HEK293 (cell line): ENCODE measurements around the gene RTBDN.

Source experiments
- CTCF ChIA-PET: fragments of 350-600 bp; formaldehyde crosslinking; extraction: SDS; loops from one replicate; lab custom pipeline; 2021; ENCODE audit warnings: antibody characterized with exemption; lab: Yijun Ruan, JAX
- POLR2A ChIA-PET: fragments of 300-600 bp; formaldehyde crosslinking; extraction: SDS; loops from one replicate; lab custom pipeline; 2020; ENCODE audit warnings: antibody characterized with exemption, inconsistent platforms; lab: Yijun Ruan, JAX
- H3K27ac ChIP-seq: fragments of 200-500 bp; sonication (Bioruptor generic); 2 replicates; pipeline ENCODE4 v1.5.1; 2014; ENCODE audit warnings: low read depth, low read length, control low read depth, inconsistent platforms; ENCODE audit errors: extremely low read depth
- H3K36me3 ChIP-seq, 2 experiments: fragments of 200-500 bp in 1 of 2; sonication (Bioruptor generic) in 1 of 2; 1 replicate in 1 of 2; 2 replicates in 1 of 2; pipeline ENCODE4 v1.5.1; 2014 to 2017; ENCODE audit warnings: inconsistent platforms in 2 of 2, low read length in 2 of 2; ENCODE audit not compliant: control insufficient read depth in 2 of 2, insufficient read depth in 1 of 2
- H3K4me1 ChIP-seq: fragments of 200-500 bp; sonication (Bioruptor generic); 2 replicates; pipeline ENCODE4 v1.5.1; 2014; ENCODE audit warnings: mild to moderate bottlenecking, low read length, inconsistent platforms; ENCODE audit not compliant: control insufficient read depth, insufficient read depth
- H3K4me3 ChIP-seq: 2 replicates; pipeline ENCODE4 v1.5.1; 2011; ENCODE audit warnings: low read depth, mild to moderate bottlenecking, control low read depth, low read length, moderate library complexity
- H3K9me3 ChIP-seq: fragments of 200-500 bp; sonication (Bioruptor generic); 2 replicates; pipeline ENCODE4 v1.5.1; 2014; ENCODE audit warnings: low read depth, low read length, inconsistent platforms; ENCODE audit not compliant: control insufficient read depth, insufficient read depth
- GLIS2 ChIP-seq: fragments of 450-650 bp; formaldehyde crosslinking; IDR thresholded peaks from 2 replicates; pipeline ENCODE4 v1.5.1; 2016; ENCODE audit warnings: missing biosample characterization, missing genetic modification characterization
- KLF16 ChIP-seq: fragments of 450-650 bp; formaldehyde crosslinking; IDR thresholded peaks from 2 replicates; pipeline ENCODE4 v1.5.1; 2017; ENCODE audit warnings: missing biosample characterization, missing genetic modification characterization
- KLF7 ChIP-seq: fragments of 450-650 bp; formaldehyde crosslinking; IDR thresholded peaks from 2 replicates; pipeline ENCODE4 v1.5.1; 2016; ENCODE audit warnings: missing biosample characterization, missing genetic modification characterization, borderline replicate concordance
- KLF9 ChIP-seq: fragments of 450-650 bp; formaldehyde crosslinking; IDR thresholded peaks from 2 replicates; pipeline ENCODE4 v1.5.1; 2016; ENCODE audit warnings: missing biosample characterization, missing genetic modification characterization, low read depth
- MYNN ChIP-seq: fragments of 450-650 bp; formaldehyde crosslinking; IDR thresholded peaks from 2 replicates; pipeline ENCODE4 v1.5.1; 2016; ENCODE audit warnings: missing biosample characterization, missing genetic modification characterization, borderline replicate concordance
- PATZ1 ChIP-seq: fragments of 450-650 bp; formaldehyde crosslinking; IDR thresholded peaks from 2 replicates; pipeline ENCODE4 v1.5.1; 2016; ENCODE audit warnings: missing biosample characterization, missing genetic modification characterization
- SALL2 ChIP-seq: fragments of 450-650 bp; formaldehyde crosslinking; IDR thresholded peaks from 2 replicates; pipeline ENCODE4 v1.5.0; 2017; ENCODE audit warnings: missing biosample characterization, mild to moderate bottlenecking, missing genetic modification characterization, borderline replicate concordance
- SCRT1 ChIP-seq: fragments of 450-650 bp; formaldehyde crosslinking; IDR thresholded peaks from 2 replicates; pipeline ENCODE4 v1.5.1; 2016; ENCODE audit warnings: missing biosample characterization, missing genetic modification characterization, borderline replicate concordance
- TRIM28 ChIP-seq: IDR thresholded peaks from 2 replicates; pipeline ENCODE4 v1.6.1; 2011; ENCODE audit warnings: low read length, control low read depth, borderline replicate concordance
- ZNF140 ChIP-seq: fragments of 450-650 bp; formaldehyde crosslinking; IDR thresholded peaks from 2 replicates; pipeline ENCODE4 v1.5.1; 2016; ENCODE audit warnings: missing biosample characterization, missing genetic modification characterization
- ZNF155 ChIP-seq: fragments of 450-650 bp; formaldehyde crosslinking; IDR thresholded peaks from 2 replicates; pipeline ENCODE4 v1.5.1; 2016; ENCODE audit warnings: missing biosample characterization, missing genetic modification characterization
- ZNF19 ChIP-seq: fragments of 450-650 bp; formaldehyde crosslinking; IDR thresholded peaks from 2 replicates; pipeline ENCODE4; 2016; ENCODE audit warnings: missing biosample characterization, missing genetic modification characterization, low read depth
- ZNF223 ChIP-seq: fragments of 450-650 bp; formaldehyde crosslinking; IDR thresholded peaks from 2 replicates; pipeline ENCODE4 v1.5.1; 2016; ENCODE audit warnings: missing biosample characterization, missing genetic modification characterization
- ZNF585B ChIP-seq: fragments of 450-650 bp; formaldehyde crosslinking; IDR thresholded peaks from 2 replicates; pipeline ENCODE4 v1.5.1; 2016; ENCODE audit warnings: missing biosample characterization, missing genetic modification characterization
- ZNF600 ChIP-seq: fragments of 450-650 bp; formaldehyde crosslinking; IDR thresholded peaks from 2 replicates; pipeline ENCODE4 v1.5.1; 2016; ENCODE audit warnings: missing biosample characterization, missing genetic modification characterization
- ZSCAN30 ChIP-seq: fragments of 450-650 bp; IDR thresholded peaks from 2 replicates; pipeline ENCODE4 v1.5.1; 2018; ENCODE audit warnings: missing biosample characterization, mild to moderate bottlenecking, missing genetic modification characterization, moderate library complexity
- TF ChIP-seq, protein P1 (sequence below): fragments of 450-650 bp; formaldehyde crosslinking; IDR thresholded peaks from 2 replicates; pipeline ENCODE4 v1.5.1; 2016; ENCODE audit warnings: missing biosample characterization, missing genetic modification characterization
- TF ChIP-seq, protein P2 (sequence below): fragments of 450-650 bp; formaldehyde crosslinking; IDR thresholded peaks from 2 replicates; pipeline ENCODE4 v1.5.1; 2017; ENCODE audit warnings: missing biosample characterization, missing genetic modification characterization
- TF ChIP-seq, protein P3 (sequence below): fragments of 450-650 bp; formaldehyde crosslinking; IDR thresholded peaks from 2 replicates; pipeline ENCODE4 v1.5.1; 2016; ENCODE audit warnings: missing biosample characterization, missing genetic modification characterization, borderline replicate concordance
- TF ChIP-seq, protein P4 (sequence below): fragments of 450-650 bp; IDR thresholded peaks from 2 replicates; pipeline ENCODE4 v1.5.1; 2018; ENCODE audit warnings: missing biosample characterization, missing genetic modification characterization
- TF ChIP-seq, protein P5 (sequence below): fragments of 450-650 bp; formaldehyde crosslinking; IDR thresholded peaks from 2 replicates; pipeline ENCODE4 v1.5.1; 2016; ENCODE audit warnings: missing biosample characterization, missing genetic modification characterization

RTBDN gene

DNA sequence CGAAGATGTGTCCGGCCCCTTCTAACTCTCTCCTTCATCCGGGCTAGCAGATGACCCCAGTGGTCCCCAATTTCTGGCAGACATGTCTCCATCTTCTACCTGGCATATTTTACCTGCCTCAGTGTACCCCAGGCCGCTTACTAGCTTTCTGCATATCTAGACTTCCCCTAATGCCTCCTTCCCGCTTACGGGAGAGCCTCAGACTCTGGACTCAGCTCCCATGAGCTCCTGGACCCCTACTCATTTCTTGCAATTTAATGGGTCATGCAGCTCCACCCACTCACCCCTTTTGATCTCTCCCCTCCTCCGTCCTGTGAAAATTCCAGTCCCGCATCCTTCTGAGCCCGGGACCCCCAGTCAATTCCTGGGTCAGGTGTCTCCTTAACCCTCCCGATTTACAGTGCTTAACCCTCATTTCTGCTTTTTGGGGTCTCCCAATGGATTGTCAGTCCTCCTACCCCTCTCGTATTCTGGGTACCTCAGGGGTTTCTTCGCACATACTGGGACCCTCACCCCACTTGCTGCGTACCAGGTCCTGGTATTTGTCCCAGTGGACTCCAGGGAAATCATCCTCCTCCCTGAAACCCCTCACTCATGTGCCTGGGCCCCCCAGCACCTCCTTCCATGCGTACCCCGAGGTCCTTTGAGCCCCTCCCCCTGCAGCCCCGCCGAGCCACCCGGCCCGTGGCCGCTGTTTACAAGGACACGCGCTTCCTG, 43.6 kb downstream of the RTBDN start:
- H3K27ac ChIP-seq = peak overlapping the region; percentile 58; the same call in 1 of the 2 replicates
- ChIA-PET CTCF (interaction anchor here (0.7 to 16.5 kb wide), 4 partner anchors 13 to 56 kb away, joined by 4 to 386 read pairs (median 120); partner anchors contain the start of gene HOOK2), POLR2A (interaction anchor here (0.8 to 3.6 kb wide), 18 partner anchors 7 to 143 kb away, joined by 3 to 42 read pairs (median 5); partner anchors contain the start of genes DHPS, DNASE2, FARSA and PRDX2)
- H3K36me3 ChIP-seq = no peaks in the 10 kb centered on the region; a peak in 1 of 3 replicates
- H3K4me3 ChIP-seq = peak overlapping the region; percentile 43
- H3K4me1 ChIP-seq = peaks cover 21% of the 10 kb centered on the region
- no peaks in the 10 kb centered on the region for H3K9me3 ChIP-seq
- TF ChIP-seq KLF16 (tag by site-specific recombination) = no peak
- no peak for TF ChIP-seq ZSCAN30 (tag by site-specific recombination)
- TF ChIP-seq ZNF600 (tag by site-specific recombination) = no peak
- TF ChIP-seq, protein P1, sequence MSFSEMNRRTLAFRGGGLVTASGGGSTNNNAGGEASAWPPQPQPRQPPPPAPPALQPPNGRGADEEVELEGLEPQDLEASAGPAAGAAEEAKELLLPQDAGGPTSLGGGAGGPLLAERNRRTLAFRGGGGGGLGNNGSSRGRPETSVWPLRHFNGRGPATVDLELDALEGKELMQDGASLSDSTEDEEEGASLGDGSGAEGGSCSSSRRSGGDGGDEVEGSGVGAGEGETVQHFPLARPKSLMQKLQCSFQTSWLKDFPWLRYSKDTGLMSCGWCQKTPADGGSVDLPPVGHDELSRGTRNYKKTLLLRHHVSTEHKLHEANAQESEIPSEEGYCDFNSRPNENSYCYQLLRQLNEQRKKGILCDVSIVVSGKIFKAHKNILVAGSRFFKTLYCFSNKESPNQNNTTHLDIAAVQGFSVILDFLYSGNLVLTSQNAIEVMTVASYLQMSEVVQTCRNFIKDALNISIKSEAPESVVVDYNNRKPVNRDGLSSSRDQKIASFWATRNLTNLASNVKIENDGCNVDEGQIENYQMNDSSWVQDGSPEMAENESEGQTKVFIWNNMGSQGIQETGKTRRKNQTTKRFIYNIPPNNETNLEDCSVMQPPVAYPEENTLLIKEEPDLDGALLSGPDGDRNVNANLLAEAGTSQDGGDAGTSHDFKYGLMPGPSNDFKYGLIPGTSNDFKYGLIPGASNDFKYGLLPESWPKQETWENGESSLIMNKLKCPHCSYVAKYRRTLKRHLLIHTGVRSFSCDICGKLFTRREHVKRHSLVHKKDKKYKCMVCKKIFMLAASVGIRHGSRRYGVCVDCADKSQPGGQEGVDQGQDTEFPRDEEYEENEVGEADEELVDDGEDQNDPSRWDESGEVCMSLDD (tag by site-specific recombination) = peak; percentile 98
- no peak for TF ChIP-seq SCRT1
- TF ChIP-seq, protein P2, sequence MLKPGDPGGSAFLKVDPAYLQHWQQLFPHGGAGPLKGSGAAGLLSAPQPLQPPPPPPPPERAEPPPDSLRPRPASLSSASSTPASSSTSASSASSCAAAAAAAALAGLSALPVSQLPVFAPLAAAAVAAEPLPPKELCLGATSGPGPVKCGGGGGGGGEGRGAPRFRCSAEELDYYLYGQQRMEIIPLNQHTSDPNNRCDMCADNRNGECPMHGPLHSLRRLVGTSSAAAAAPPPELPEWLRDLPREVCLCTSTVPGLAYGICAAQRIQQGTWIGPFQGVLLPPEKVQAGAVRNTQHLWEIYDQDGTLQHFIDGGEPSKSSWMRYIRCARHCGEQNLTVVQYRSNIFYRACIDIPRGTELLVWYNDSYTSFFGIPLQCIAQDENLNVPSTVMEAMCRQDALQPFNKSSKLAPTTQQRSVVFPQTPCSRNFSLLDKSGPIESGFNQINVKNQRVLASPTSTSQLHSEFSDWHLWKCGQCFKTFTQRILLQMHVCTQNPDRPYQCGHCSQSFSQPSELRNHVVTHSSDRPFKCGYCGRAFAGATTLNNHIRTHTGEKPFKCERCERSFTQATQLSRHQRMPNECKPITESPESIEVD (tag by site-specific recombination) = no peak
- TF ChIP-seq ZNF223 = no peak
- peak; percentile 60 for TF ChIP-seq KLF9 (tag by site-specific recombination)
- no peak for TF ChIP-seq ZNF585B (tag by site-specific recombination)
- TF ChIP-seq, protein P3, sequence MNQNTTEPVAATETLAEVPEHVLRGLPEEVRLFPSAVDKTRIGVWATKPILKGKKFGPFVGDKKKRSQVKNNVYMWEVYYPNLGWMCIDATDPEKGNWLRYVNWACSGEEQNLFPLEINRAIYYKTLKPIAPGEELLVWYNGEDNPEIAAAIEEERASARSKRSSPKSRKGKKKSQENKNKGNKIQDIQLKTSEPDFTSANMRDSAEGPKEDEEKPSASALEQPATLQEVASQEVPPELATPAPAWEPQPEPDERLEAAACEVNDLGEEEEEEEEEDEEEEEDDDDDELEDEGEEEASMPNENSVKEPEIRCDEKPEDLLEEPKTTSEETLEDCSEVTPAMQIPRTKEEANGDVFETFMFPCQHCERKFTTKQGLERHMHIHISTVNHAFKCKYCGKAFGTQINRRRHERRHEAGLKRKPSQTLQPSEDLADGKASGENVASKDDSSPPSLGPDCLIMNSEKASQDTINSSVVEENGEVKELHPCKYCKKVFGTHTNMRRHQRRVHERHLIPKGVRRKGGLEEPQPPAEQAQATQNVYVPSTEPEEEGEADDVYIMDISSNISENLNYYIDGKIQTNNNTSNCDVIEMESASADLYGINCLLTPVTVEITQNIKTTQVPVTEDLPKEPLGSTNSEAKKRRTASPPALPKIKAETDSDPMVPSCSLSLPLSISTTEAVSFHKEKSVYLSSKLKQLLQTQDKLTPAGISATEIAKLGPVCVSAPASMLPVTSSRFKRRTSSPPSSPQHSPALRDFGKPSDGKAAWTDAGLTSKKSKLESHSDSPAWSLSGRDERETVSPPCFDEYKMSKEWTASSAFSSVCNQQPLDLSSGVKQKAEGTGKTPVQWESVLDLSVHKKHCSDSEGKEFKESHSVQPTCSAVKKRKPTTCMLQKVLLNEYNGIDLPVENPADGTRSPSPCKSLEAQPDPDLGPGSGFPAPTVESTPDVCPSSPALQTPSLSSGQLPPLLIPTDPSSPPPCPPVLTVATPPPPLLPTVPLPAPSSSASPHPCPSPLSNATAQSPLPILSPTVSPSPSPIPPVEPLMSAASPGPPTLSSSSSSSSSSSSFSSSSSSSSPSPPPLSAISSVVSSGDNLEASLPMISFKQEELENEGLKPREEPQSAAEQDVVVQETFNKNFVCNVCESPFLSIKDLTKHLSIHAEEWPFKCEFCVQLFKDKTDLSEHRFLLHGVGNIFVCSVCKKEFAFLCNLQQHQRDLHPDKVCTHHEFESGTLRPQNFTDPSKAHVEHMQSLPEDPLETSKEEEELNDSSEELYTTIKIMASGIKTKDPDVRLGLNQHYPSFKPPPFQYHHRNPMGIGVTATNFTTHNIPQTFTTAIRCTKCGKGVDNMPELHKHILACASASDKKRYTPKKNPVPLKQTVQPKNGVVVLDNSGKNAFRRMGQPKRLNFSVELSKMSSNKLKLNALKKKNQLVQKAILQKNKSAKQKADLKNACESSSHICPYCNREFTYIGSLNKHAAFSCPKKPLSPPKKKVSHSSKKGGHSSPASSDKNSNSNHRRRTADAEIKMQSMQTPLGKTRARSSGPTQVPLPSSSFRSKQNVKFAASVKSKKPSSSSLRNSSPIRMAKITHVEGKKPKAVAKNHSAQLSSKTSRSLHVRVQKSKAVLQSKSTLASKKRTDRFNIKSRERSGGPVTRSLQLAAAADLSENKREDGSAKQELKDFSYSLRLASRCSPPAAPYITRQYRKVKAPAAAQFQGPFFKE (tag by site-specific recombination) = no peak
- TF ChIP-seq TRIM28 = no peak
- TF ChIP-seq MYNN (tag by site-specific recombination) = no peak
- no peak for TF ChIP-seq PATZ1 (tag by site-specific recombination)
- TF ChIP-seq, protein P4, sequence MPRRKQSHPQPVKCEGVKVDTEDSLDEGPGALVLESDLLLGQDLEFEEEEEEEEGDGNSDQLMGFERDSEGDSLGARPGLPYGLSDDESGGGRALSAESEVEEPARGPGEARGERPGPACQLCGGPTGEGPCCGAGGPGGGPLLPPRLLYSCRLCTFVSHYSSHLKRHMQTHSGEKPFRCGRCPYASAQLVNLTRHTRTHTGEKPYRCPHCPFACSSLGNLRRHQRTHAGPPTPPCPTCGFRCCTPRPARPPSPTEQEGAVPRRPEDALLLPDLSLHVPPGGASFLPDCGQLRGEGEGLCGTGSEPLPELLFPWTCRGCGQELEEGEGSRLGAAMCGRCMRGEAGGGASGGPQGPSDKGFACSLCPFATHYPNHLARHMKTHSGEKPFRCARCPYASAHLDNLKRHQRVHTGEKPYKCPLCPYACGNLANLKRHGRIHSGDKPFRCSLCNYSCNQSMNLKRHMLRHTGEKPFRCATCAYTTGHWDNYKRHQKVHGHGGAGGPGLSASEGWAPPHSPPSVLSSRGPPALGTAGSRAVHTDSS (tag by site-specific recombination) = no peak
- no peak for TF ChIP-seq ZNF155
- TF ChIP-seq ZNF19 (tag by site-specific recombination) = no peak
- no peak for TF ChIP-seq ZNF140 (tag by site-specific recombination)
- TF ChIP-seq KLF7 = no peak
- TF ChIP-seq, protein P5, sequence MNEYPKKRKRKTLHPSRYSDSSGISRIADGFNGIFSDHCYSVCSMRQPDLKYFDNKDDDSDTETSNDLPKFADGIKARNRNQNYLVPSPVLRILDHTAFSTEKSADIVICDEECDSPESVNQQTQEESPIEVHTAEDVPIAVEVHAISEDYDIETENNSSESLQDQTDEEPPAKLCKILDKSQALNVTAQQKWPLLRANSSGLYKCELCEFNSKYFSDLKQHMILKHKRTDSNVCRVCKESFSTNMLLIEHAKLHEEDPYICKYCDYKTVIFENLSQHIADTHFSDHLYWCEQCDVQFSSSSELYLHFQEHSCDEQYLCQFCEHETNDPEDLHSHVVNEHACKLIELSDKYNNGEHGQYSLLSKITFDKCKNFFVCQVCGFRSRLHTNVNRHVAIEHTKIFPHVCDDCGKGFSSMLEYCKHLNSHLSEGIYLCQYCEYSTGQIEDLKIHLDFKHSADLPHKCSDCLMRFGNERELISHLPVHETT = peak; percentile 35; the same call in 1 of the 2 replicates
- TF ChIP-seq SALL2 = no peak
- TF ChIP-seq GLIS2 = 0 out of 2 replicates have a peak, but pooled peaks have one; percentile 24
